ENCODE measurements around the gene HCST. TPM values are rescaled to one million over a fixed set of nuclear protein-coding genes. Genes with fewer than 3 reads are reported as not detected.
A peak's percentile ranks its signal among the peaks of the same experiment; 100 is the strongest.

Gene HCST
- total and polyA plus RNA-seq, 4 donors, result 2.0 to 13.3 (median 3.8) TPM

- no peaks in the 10 kb centered on the region for H3K36me3 ChIP-seq (ENCODE audit: control insufficient read depth in 4 of 4, insufficient read depth in 3 of 4, low read depth in 1 of 4, low read length in 3 of 4)
- WGBS, result 8% methylated on average over 24 of the region's 24 CpGs
- H3K27me3 ChIP-seq (ENCODE audit: control insufficient read depth in 4 of 4, insufficient read depth in 4 of 4, low read length in 3 of 4), result no peaks in the 10 kb centered on the region
- H3K27ac ChIP-seq (ENCODE audit: low read depth in 1 of 2, low read length in 2 of 2), result peak overlapping the region; percentile 66 to 78
- no peaks in the 10 kb centered on the region for H3K9me3 ChIP-seq (ENCODE audit: control insufficient read depth in 4 of 4, low read length in 3 of 4)
- DNase-seq (ENCODE audit: low spot score), result peak; percentile 46
- TF ChIP-seq ZBTB33 (IDR thresholded peaks at IDR 0.05) (no peak), HNF4A (conservative IDR thresholded peaks at IDR 0.05) (no peak), RAD21 (IDR thresholded peaks at IDR 0.05) (no peak), YY1 (IDR thresholded peaks at IDR 0.05) (no peak), NR2F2 (IDR thresholded peaks at IDR 0.05) (no peak), EGR1 (IDR thresholded peaks at IDR 0.05; ENCODE audit: low read depth in 2 of 2) (peak in 1 of 2 donors; percentile 59), FOXA1 (IDR thresholded peaks at IDR 0.05) (no peak), RXRA (IDR thresholded peaks at IDR 0.05) (no peak), SP1 (IDR thresholded peaks at IDR 0.05) (peak; percentile 37), GABPA (IDR thresholded peaks at IDR 0.05 in 1 of 2, conservative IDR thresholded peaks at IDR 0.05 in 1 of 2) (peak in 1 of 2 donors; percentile 10), MAX (IDR thresholded peaks at IDR 0.05) (no peak), TAF1 (conservative IDR thresholded peaks at IDR 0.05) (no peak), FOXA2 (IDR thresholded peaks at IDR 0.05) (no peak), REST (IDR thresholded peaks at IDR 0.05) (no peak), ATF3 (IDR thresholded peaks at IDR 0.05) (no peak)
- no peak overlapping the region for H3K9ac ChIP-seq (ENCODE audit: low read depth in 1 of 2, low read length in 2 of 2)
- H3K4me3 ChIP-seq (ENCODE audit: low read depth in 1 of 3, low read length in 3 of 3), result peak overlapping the region in 1 of 3 donors; percentile 6
- H3K4me1 ChIP-seq (ENCODE audit: control insufficient read depth in 4 of 4, insufficient read depth in 4 of 4, low read length in 3 of 4), result peaks cover 0 to 4% (median 2%) of the 10 kb centered on the region in 4 donors
Observed at GRCh38 chr19:35903550-35904179, 1.3 kb downstream of the HCST start.

- Histone ChIP-seq H3K27ac (ENCODE audit: low read depth in 1 of 2, low read length in 2 of 2) (peak overlapping the region; percentile 66 to 78), H3K36me3 (ENCODE audit: control insufficient read depth in 4 of 4, insufficient read depth in 3 of 4, low read depth in 1 of 4, low read length in 3 of 4) (no peaks in the 10 kb centered on the region), H3K4me3 (ENCODE audit: low read depth in 1 of 3, low read length in 3 of 3) (no peak overlapping the region), H3K9ac (ENCODE audit: low read depth in 1 of 2, low read length in 2 of 2) (no peak overlapping the region), H3K9me3 (ENCODE audit: control insufficient read depth in 4 of 4, low read length in 3 of 4) (no peaks in the 10 kb centered on the region), H3K27me3 (ENCODE audit: control insufficient read depth in 4 of 4, insufficient read depth in 4 of 4, low read length in 3 of 4) (no peaks in the 10 kb centered on the region), H3K4me1 (ENCODE audit: control insufficient read depth in 4 of 4, insufficient read depth in 4 of 4, low read length in 3 of 4) (peaks cover 0 to 4% (median 2%) of the 10 kb centered on the region in 4 donors)
- 88% methylated on average over 10 of the region's 10 CpGs for WGBS
- TF ChIP-seq HNF4A (conservative IDR thresholded peaks at IDR 0.05) (no peak), REST (IDR thresholded peaks at IDR 0.05) (no peak), EGR1 (IDR thresholded peaks at IDR 0.05; ENCODE audit: low read depth in 2 of 2) (no peak), RAD21 (IDR thresholded peaks at IDR 0.05) (no peak), JUND (IDR thresholded peaks at IDR 0.05) (no peak), GABPA (IDR thresholded peaks at IDR 0.05 in 1 of 2, conservative IDR thresholded peaks at IDR 0.05 in 1 of 2) (no peak), RXRA (IDR thresholded peaks at IDR 0.05) (no peak), YY1 (IDR thresholded peaks at IDR 0.05) (no peak), FOXA2 (IDR thresholded peaks at IDR 0.05) (no peak), CTCF (IDR thresholded peaks at IDR 0.05; ENCODE audit: low read depth, low read length, missing input control) (no peak), HNF4G (IDR thresholded peaks at IDR 0.05) (no peak), FOXA1 (IDR thresholded peaks at IDR 0.05) (no peak), SP1 (IDR thresholded peaks at IDR 0.05) (no peak)
- DNase-seq (ENCODE audit: low spot score), result no peak
Observed at GRCh38 chr19:35904311-35905068, 2.2 kb downstream of the HCST start.
